ENCODE results near the gene CRYGN.

CRYGN gene

GRCh38 chr7:151437866-151438516 lies 1.9 kb downstream of the CRYGN start:
- DNase-seq = no peak

GRCh38 chr7:151437159-151437553 lies 2.8 kb downstream of the CRYGN start:
- DNase-seq = no peak

- no peak for DNase-seq
Observed at GRCh38 chr7:151436446-151437158, 3.3 kb downstream of the CRYGN start.

- DNase-seq = no peak
Observed at GRCh38 chr7:151435971-151436370, 4.0 kb downstream of the CRYGN start.

- no peak for DNase-seq
Observed at GRCh38 chr7:151435103-151435916, 4.6 kb downstream of the CRYGN start.

GRCh38 chr7:151434549-151434948 lies 5.4 kb downstream of the CRYGN start:
- DNase-seq = no peak

- DNase-seq = no peak
Observed at GRCh38 chr7:151433721-151434400, 6.1 kb downstream of the CRYGN start.

GRCh38 chr7:151432658-151433521 lies 7.1 kb downstream of the CRYGN start:
- DNase-seq = peak; percentile 49

GRCh38 chr7:151431768-151432311 lies 8.1 kb downstream of the CRYGN start:
- no peak for DNase-seq

GRCh38 chr7:151431281-151431767 lies 8.6 kb downstream of the CRYGN start:
- no peak for DNase-seq

- no peak for DNase-seq
Observed at GRCh38 chr7:151430391-151431205, 9.3 kb downstream of the CRYGN start.

- peak; percentile 33 for DNase-seq
Observed at GRCh38 chr7:151429560-151430331, 10.2 kb downstream of the CRYGN start.

GRCh38 chr7:151429237-151429559 lies 10.7 kb downstream of the CRYGN start:
- no peak for DNase-seq

- no peak for DNase-seq
Observed at GRCh38 chr7:151428378-151429236, 11.3 kb downstream of the CRYGN start.

- no peak for DNase-seq
Observed at GRCh38 chr7:151427705-151428377, 12.1 kb downstream of the CRYGN start.

- no peak for DNase-seq
Observed at GRCh38 chr7:151426904-151427704, 12.8 kb downstream of the CRYGN start.

GRCh38 chr7:151426441-151426903 lies 13.5 kb downstream of the CRYGN start:
- no peak for DNase-seq

Measured in stimulated activated CD4-positive, alpha-beta T cell treated with anti-CD3 and anti-CD28 coated beads, Interleukin-4, amount 100 ng/mL, for 1 hour (primary cell).